HG02798 (cell line): ENCODE results near the gene B9D1.
"Not testable (repeated sequence)": the region's sequence is repeated elsewhere in the genome, so short reads cannot be mapped to it uniquely, and the experiment has no call there.

Experiments used
- ATAC-seq: cut with Tn5 transposase; IDR thresholded peaks from one replicate; pipeline ENCODE4 v1.9.1; 2021; ENCODE audit warnings: mild to moderate bottlenecking; ENCODE audit not compliant: unreplicated experiment, poor library complexity

B9D1 gene

GRCh38 chr17:19361326-19361725 is 1.2 kb downstream of the B9D1 start:
- ATAC-seq: no peak

GRCh38 chr17:19360772-19361171 is 1.8 kb downstream of the B9D1 start:
- no peak for ATAC-seq

DNA sequence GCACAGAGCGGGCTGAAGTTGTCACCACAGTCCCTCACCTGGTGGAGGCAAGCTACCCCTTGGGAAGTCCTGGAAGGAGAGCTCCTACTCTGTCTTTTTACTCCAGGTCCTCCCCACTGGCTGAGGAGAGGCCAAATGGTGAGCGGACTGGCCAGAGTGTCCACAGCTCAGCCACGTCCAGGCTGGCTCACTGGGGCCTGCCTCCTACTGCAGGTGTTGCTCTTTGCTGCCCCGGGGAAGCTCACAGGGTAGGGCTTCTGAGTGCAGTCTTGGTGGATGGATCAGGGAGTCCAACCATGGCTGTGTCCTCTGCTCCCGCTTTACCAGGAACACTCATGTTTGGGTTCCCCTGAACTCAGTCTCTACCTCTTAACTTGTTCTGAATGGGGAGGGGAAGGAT is 2.7 kb downstream of the B9D1 start:
- ATAC-seq: no peak

DNA sequence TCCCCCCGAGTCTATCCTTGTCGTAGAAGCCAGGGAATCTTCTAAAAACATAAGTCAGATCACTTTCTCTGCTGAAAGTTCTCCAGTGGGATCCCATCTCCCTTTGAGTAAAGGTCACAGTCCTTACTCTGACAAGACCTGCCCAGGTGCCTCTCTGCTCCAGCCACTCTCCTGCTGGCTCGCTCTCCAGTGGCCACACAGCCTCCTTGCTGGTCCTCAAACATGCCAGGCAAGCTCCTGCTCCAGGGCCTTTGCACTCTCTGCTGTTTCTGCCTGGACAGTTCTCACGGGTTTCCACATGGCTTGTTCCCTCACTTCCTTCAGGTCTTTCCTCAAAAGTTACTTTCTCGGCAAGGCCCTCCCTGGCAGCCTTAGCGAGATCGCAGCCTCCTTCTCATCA is 3.4 kb downstream of the B9D1 start:
- ATAC-seq: no peak

GRCh38 chr17:19357761-19358160 is 4.8 kb downstream of the B9D1 start:
- ATAC-seq: no peak

DNA sequence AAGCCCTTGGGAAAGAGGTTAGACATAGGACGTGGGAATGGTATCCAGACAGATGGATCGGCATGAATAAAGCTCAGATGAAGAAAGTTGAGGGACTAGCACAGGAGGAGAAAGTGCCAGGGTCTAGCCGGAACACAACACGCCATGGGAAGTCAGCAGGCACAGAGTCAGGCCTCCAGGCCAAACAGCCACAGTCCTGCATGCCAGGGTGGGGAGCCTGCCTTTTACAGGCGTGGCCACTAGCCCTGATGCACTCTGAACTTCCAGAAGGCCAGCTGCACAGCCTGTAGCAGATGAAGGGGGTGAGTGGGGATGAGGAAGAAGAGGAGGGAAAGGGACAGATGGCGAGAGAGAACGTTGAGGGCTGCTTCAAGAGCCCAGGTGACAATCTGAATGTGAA is 5.2 kb downstream of the B9D1 start:
- no peak for ATAC-seq

DNA sequence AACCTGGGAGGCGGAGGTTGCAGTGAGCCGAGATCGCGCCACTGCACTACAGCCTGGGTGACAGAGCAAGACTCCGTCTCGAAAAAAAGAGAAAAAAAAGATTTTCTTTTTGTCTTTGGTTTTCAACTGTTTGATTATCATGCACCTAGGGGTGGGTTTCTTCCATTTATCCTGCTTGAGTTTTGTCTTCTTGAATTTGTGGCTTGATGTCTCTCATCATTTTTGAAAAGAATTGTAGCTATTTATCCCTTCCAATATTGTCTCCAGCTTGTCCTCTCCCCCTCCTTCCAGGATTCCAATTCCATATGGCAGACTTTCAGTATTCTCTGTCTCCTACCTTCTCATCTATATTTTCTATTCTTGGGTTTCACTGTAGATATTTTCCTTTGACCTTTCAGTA is 7.8 kb downstream of the B9D1 start:
- ATAC-seq: no peak

GRCh38 chr17:19353401-19353800 is 9.1 kb downstream of the B9D1 start:
- not testable (repeated sequence) for ATAC-seq

GRCh38 chr17:19348806-19349205 is 13.7 kb downstream of the B9D1 start:
- ATAC-seq: no peak

- ATAC-seq: no peak
Measured at GRCh38 chr17:19348081-19348650, 14.4 kb downstream of the B9D1 start.

DNA sequence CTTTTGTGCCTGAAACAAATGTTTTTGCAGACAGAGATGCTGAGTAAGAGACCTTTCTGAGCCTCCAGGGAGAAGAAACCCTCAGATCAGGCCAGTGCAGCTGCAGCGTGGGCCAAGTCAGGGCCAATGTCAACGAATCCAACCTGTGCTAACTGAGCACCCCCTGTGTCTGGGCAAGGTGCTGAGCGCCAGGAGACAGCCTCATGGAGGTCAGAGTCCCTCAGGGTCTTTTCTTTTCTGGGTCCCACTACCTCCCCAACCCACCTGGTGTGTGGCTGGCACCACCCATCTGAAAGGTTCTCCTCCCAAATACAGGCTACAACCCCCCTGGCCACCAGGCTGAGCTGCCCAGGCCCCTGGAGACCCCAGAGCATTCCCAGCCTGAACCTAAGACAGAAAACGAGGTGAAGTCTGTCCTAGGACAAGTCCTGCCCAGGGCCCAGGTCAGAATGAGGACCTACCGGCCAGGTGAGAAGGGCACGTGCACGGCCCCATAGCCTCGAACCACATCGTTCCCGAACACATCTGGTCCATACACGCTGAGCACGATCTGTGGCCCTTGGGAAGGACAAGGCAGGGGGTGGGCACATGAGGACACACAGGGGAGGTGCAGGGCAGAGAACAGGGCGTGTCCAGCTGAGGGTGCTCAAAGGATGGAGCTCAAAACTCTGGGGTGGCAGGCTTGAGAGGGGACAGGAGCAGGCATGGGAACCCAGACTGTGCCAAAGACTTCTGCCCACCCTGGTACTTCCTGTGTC is 15.0 kb downstream of the B9D1 start:
- ATAC-seq: no peak

GRCh38 chr17:19346351-19347255 is 15.9 kb downstream of the B9D1 start:
- no peak for ATAC-seq

GRCh38 chr17:19345486-19346350 is 16.8 kb downstream of the B9D1 start:
- no peak for ATAC-seq

- no peak for ATAC-seq
Measured at GRCh38 chr17:19345067-19345460, 17.5 kb downstream of the B9D1 start.

- no peak for ATAC-seq
Measured at GRCh38 chr17:19344311-19345066, 18.0 kb downstream of the B9D1 start.

- no peak for ATAC-seq
Measured at GRCh38 chr17:19343671-19344151, 18.8 kb downstream of the B9D1 start.

DNA sequence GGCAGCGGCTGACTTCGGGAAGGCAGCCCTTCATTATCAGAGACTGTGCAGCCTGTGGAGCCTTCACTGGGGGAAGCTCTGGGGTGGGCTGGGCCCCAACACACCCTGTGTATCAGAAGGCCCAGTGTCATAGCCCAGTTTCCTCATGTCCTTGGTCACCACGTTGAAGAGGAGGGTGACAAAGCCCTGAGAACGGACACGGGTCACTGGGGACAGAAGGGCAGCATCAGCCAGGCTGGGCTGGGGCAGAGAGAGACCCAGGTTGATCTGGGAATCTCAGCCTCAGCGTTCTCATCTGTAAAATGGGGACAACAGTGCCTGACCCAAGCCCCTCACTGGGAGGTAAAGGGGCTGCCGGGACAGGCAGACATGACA is 19.3 kb downstream of the B9D1 start:
- ATAC-seq: no peak

DNA sequence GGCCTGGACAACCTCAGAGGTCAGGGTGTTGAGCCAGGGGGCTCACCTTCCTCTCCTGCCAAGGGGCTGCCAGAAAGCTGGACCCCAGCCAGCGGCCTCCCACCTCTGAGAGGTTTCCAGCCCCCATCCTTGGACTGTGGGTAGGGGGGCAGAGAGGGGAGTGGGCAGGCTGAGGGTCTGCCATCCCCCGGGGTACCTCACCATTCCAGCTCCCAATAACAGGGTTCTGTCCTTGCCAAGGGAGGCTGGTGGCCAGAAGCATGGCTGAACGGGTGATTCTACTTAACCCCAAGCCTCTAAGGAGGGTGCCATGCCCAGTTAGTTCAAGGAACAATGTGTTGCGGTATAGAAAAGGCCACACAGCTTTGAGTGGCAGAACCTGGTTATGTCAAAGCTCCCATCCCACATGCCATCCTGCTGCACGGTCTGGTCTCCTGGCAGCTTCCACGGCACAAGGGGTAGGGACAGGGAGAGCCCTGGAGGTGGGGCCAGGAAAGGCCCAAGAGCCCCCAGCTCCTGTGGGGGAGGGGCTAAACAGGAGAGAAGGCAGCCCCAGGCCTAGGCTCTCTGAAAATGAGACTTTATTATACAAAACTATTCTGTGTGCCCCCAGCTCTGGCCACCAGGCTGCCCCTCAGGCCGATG is 19.8 kb downstream of the B9D1 start:
- ATAC-seq: no peak
